Adrenal gland (tissue), 5 donors: ENCODE measurements around the gene PIN4.

Experiments used
- CTCF ChIP-seq, 6 experiments: fragments of 450-650 bp in 4 of 6; fragments of 200-600 bp in 2 of 6; sonication (generic) in 1 of 6; IDR thresholded peaks; 1 replicate in 5 of 6; 2 replicates in 1 of 6; pipeline versions ENCODE4 v1.5.1 to v1.8.0; 2016 to 2021; ENCODE audit warnings: antibody characterized with exemption in 6 of 6, mild to moderate bottlenecking in 2 of 6, moderate library complexity in 1 of 6
- POLR2A ChIP-seq, 2 donors: fragments of 450-650 bp; IDR thresholded peaks; one replicate each; pipeline ENCODE4 v1.6.1; 2017; ENCODE audit warnings: antibody characterized with exemption in 2 of 2, mild to moderate bottlenecking in 2 of 2, moderate library complexity in 1 of 2
- donor health status: DM: no; HTN: no; CAD: no.

GRCh38 chrX:72180539-72180938 lies 1.0 kb upstream of the PIN4 start:
- TF ChIP-seq CTCF (IDR thresholded peaks at IDR 0.05) (no peak), POLR2A (IDR thresholded peaks at IDR 0.05) (no peak)
